ENCODE results near the gene CALHM4. TPM values are rescaled to one million over a fixed set of nuclear protein-coding genes. Genes with fewer than 3 reads are reported as not detected.

Gene CALHM4
- total RNA-seq, 4 donors from 2014 or later: not detected

DNA sequence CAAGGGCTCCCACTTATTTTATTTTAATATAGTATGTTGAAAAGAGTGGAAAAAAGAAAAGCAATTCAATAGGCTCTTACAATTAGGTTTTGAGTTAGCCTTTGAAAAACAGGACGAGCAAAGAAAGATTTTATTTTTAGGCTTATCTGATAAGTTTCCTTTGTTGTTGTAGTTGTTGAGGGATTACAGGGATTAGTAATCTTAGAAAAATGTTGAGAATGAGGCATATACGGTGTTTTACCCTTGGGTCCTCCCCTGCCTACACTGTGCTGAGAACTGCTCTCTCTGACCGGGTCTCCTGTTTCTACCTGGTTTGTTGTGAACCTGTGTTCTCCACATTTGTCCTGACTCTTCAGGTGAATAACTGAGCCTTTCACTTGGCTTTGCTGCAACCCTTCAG, 24.8 kb upstream of the CALHM4 start:
- ATAC-seq (ENCODE audit: low FRiP score): no peak
- no peak for DNase-seq (ENCODE audit: low spot score)
- TF ChIP-seq, protein P1, sequence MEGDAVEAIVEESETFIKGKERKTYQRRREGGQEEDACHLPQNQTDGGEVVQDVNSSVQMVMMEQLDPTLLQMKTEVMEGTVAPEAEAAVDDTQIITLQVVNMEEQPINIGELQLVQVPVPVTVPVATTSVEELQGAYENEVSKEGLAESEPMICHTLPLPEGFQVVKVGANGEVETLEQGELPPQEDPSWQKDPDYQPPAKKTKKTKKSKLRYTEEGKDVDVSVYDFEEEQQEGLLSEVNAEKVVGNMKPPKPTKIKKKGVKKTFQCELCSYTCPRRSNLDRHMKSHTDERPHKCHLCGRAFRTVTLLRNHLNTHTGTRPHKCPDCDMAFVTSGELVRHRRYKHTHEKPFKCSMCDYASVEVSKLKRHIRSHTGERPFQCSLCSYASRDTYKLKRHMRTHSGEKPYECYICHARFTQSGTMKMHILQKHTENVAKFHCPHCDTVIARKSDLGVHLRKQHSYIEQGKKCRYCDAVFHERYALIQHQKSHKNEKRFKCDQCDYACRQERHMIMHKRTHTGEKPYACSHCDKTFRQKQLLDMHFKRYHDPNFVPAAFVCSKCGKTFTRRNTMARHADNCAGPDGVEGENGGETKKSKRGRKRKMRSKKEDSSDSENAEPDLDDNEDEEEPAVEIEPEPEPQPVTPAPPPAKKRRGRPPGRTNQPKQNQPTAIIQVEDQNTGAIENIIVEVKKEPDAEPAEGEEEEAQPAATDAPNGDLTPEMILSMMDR (IDR thresholded peaks at IDR 0.05): no peak

DNA sequence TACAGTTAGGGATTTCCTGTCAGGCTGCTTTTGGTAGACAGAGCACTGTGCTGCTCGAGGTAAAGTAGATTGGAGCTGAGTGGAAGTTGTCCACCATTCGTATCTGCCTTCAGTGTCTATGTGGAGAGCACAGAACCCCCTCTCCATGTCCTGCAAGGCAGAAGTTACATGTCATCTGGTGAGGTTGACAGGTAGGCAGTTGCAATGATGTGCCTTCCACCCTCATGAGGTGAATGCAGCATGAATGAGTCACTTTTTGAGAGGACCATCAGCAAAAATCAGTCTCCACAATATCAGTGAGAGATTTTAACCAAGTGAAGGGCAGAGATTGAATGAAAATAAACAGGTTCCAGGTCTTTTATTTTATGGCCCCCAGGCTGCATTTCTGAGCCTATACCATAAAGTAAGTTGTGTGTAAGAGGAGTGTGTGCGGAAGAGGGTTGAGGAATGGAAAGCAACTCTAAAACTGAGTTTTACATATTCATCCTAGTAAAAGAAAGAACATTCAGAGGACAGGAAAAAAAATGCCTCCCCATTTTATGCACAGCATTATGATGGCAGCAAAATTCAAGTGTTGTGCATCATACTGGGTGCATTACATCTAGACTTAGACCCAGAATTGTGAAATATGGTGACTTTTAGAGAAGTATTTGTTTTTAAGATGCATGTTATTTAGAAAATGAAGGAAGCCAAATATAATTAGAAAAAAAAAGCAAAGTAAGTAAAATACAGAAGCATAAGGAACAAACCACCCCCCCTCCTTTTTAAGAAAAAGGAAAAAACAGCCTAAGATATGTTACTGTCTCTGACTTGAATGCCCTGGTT, 23.9 kb upstream of the CALHM4 start:
- no peak for DNase-seq (ENCODE audit: low spot score)
- TF ChIP-seq, protein P1 (IDR thresholded peaks at IDR 0.05): no peak
- peak; percentile 28 for ATAC-seq (ENCODE audit: low FRiP score)

DNA sequence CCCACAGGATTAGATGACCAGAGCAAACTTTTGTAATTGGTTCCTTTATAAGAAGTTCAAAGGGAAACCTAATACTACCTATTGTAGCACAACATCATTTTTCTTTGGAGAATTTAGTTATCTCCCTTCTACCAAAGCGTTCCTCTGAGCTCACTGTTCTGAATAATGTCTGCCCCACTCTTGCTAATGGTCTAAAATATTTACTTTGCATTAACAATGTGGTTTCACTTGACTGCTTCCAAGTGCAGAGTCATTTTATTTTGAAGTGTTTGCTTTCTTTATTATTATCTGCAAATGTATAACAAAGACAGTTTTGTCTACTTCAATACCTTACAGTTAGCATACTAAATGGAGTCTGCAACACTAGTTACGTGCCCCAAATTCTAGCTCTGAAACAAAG, 23.1 kb upstream of the CALHM4 start:
- TF ChIP-seq, protein P1 (IDR thresholded peaks at IDR 0.05): no peak
- DNase-seq (ENCODE audit: low spot score): no peak
- no peak for ATAC-seq (ENCODE audit: low FRiP score)

DNA sequence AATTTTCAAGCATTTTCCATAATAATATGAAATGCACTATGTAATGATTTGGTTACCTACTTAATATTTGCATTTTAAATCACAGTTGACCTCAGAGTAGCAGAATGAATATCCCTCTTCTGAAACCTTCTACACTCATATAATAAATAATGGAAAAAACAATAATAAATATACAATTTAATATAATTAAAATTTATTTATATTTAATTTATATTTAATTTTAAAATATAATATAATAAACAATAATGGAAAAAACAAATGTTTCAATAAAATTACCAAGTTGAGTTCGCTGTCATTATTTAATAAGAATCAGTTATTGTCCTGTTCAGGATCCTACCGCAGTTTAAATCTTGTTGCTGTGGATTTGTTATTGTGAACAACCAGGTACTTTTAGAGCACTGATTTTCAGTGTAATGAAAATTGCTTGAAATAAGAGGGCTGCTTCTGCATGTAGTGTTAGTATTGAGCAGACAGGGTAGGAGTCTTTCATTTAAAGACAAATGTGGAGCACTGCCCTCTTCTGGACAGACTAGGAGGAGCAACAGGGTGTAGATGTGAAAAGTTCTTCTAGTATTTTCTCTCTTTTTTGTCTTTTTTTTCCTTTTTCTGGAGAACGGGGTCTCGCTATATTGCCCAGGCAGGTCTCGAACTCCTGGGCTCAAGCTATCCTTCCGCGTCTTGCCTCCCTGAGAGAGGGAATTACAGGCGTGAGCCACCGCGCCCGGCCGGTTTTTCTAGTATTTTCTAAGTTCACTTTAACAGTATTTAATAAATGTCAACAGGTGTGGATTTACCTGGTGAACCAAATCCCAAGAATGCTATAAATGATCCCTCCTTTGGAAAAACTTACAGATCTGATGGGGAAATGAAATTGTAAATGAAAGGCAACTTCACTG, 21.6 kb upstream of the CALHM4 start:
- peak; percentile 87 for ATAC-seq (ENCODE audit: low FRiP score)
- TF ChIP-seq, protein P1 (IDR thresholded peaks at IDR 0.05): peak in 1 of 3 donors; percentile 20

DNA sequence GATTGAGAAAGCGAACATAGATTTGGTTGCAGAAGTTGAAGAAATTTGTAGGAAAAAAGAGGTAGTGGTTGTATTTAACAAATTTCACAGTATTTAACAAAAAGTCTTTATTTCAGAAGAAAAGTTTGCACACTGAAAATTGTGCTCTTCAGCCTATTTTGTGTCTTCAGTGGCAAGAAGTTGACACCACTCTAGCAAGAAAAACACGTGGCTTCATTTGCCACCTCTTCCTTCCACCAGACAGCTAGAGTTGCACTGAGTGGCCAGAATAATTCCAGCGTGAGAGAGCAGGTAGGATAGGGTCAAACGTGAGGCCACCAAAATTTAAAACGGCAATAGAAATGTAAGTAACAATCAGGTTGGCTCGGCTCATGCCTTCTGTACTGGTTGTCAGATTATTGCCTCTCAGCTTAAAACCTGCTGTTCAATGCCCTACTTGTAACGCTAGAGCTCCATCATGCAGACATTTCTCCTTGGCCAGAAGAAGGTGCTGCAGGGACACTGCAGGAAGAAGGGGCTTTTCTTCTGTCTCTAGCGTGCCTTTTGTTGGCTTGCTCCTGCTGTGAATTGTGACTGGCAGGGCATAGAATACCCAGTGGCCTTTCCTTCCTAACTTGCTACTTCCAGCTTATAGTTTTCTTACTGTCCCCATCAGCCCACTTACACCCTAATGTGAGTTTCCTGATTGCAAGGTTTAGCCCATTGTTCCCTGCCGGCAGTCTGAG, 20.2 kb upstream of the CALHM4 start:
- DNase-seq (ENCODE audit: low spot score) (no peak), ATAC-seq (ENCODE audit: low FRiP score) (no peak)
- TF ChIP-seq, protein P1 (IDR thresholded peaks at IDR 0.05): no peak

More for the DNA sequence above, 21.6 kb upstream of the CALHM4 start:
- DNase-seq (ENCODE audit: low spot score): peak; percentile 50

DNA sequence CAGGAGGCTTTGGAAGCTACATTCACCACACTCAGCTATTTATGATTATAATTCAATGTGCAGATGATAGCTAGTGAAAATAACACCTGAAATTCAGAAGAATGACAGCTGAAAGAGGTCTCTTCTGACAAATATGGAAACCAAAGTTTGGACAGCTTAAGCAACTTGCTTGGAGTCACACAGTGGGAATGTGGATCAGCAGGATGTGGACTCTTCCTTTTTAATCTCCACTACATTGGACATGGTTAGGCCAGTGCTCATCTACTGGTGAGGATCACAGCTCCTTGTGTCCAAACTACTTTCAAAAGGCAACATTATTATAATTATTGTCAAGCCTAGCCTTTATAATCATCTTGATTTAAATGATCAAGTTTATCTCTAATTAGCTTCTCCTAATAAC, 18.4 kb upstream of the CALHM4 start:
- DNase-seq (ENCODE audit: low spot score): no peak
- TF ChIP-seq, protein P1 (IDR thresholded peaks at IDR 0.05): no peak
- ATAC-seq (ENCODE audit: low FRiP score): no peak
